ENCODE data around the gene SLAMF1.

GRCh38 chr1:160620942-160621632 is 25.8 kb downstream of the SLAMF1 start:
- TF ChIP-seq, protein P1, sequence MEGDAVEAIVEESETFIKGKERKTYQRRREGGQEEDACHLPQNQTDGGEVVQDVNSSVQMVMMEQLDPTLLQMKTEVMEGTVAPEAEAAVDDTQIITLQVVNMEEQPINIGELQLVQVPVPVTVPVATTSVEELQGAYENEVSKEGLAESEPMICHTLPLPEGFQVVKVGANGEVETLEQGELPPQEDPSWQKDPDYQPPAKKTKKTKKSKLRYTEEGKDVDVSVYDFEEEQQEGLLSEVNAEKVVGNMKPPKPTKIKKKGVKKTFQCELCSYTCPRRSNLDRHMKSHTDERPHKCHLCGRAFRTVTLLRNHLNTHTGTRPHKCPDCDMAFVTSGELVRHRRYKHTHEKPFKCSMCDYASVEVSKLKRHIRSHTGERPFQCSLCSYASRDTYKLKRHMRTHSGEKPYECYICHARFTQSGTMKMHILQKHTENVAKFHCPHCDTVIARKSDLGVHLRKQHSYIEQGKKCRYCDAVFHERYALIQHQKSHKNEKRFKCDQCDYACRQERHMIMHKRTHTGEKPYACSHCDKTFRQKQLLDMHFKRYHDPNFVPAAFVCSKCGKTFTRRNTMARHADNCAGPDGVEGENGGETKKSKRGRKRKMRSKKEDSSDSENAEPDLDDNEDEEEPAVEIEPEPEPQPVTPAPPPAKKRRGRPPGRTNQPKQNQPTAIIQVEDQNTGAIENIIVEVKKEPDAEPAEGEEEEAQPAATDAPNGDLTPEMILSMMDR (IDR thresholded peaks at IDR 0.05) = no peak
- TF ChIP-seq POLR2AphosphoS5 (IDR thresholded peaks at IDR 0.05) = no peak
- no peak for TF ChIP-seq EP300 (IDR thresholded peaks at IDR 0.05)
- no peak for TF ChIP-seq POLR2A (IDR thresholded peaks at IDR 0.05)

Data from upper lobe of left lung (tissue), 4 donors.